IMR-90 (cell line): ENCODE data around the gene PLSCR2. TPM values are rescaled to one million over a fixed set of nuclear protein-coding genes. Genes with fewer than 3 reads are reported as not detected.

Experiments used
- ATAC-seq: fragments of 200-7000 bp; cut with Tn5 transposase; 2 replicates; pipeline ENCODE4 v1.9.1; 2020; ENCODE audit warnings: low read depth, mild to moderate bottlenecking, moderate library complexity
- BruUV-seq: library from RNA; stranded (reverse); fragments of 400-500 nt; replicated peaks from 2 replicates; lab custom pipeline; 2021; lab: Mats Ljungman, UMichigan
- CTCF ChIA-PET: fragments of 300-600 bp; formaldehyde crosslinking; extraction: SDS; loops from one replicate; lab custom pipeline; 2021; ENCODE audit warnings: antibody characterized with exemption; lab: Yijun Ruan, JAX
- POLR2A ChIA-PET: fragments of 300-600 bp; sonication (Branson Sonifier 250); formaldehyde crosslinking; loops from one replicate; lab custom pipeline; 2022; ENCODE audit warnings: antibody characterized with exemption; ENCODE audit not compliant: unreplicated experiment; lab: Charles Lee
- DNase-seq: peaks from one replicate; pipeline ENCODE4 v3.0.0; 2013
- H2AFZ ChIP-seq: replicated peaks from 2 replicates; pipeline ENCODE3; 2013; ENCODE audit warnings: low read length, mild to moderate bottlenecking; ENCODE audit not compliant: poor library complexity
- H2AK5ac ChIP-seq: 2 replicates; pipeline ENCODE4 v1.6.1; 2013; ENCODE audit warnings: low read depth, low read length, inconsistent platforms
- H2AK9ac ChIP-seq: replicated peaks from 2 replicates; pipeline ENCODE3; 2013; ENCODE audit warnings: mild to moderate bottlenecking, low read depth, low read length, moderate library complexity; ENCODE audit not compliant: poor library complexity
- H2BK120ac ChIP-seq: 2 replicates; pipeline ENCODE4 v1.6.1; 2013; ENCODE audit warnings: low read depth, low read length, inconsistent platforms
- H2BK15ac ChIP-seq: 3 replicates; pipeline ENCODE4 v1.6.1; 2013; ENCODE audit warnings: low read depth, low read length, inconsistent platforms
- H2BK20ac ChIP-seq: 2 replicates; pipeline ENCODE4 v1.6.1; 2013; ENCODE audit warnings: low read depth, mild to moderate bottlenecking, inconsistent platforms, low read length, moderate library complexity
- H2BK5ac ChIP-seq: 2 replicates; pipeline ENCODE4 v1.6.1; 2013; ENCODE audit warnings: mild to moderate bottlenecking, low read depth, low read length, inconsistent platforms; ENCODE audit not compliant: poor library complexity, severe bottlenecking
- H3K14ac ChIP-seq: replicated peaks from 2 replicates; pipeline ENCODE4 v1.6.1; 2013; ENCODE audit warnings: low read depth, low read length, inconsistent platforms
- H3K18ac ChIP-seq: 2 replicates; pipeline ENCODE4 v1.6.1; 2013; ENCODE audit warnings: low read depth, low read length, control low read depth
- H3K23ac ChIP-seq: 2 replicates; pipeline ENCODE4 v1.6.1; 2013; ENCODE audit warnings: low read depth, low read length, inconsistent platforms
- H3K27ac ChIP-seq: 2 replicates; pipeline ENCODE4 v1.5.1; 2013; ENCODE audit warnings: mild to moderate bottlenecking, control low read depth, low read length; ENCODE audit not compliant: insufficient read depth
- H3K27me3 ChIP-seq: 2 replicates; pipeline ENCODE4 v1.6.1; 2013; ENCODE audit warnings: low read length; ENCODE audit not compliant: control insufficient read depth, insufficient read depth
- H3K36me3 ChIP-seq: 2 replicates; pipeline ENCODE4 v1.6.1; 2013; ENCODE audit warnings: low read length, mixed read lengths; ENCODE audit not compliant: control insufficient read depth, insufficient read depth
- H3K4ac ChIP-seq: 2 replicates; pipeline ENCODE4 v1.6.1; 2013; ENCODE audit warnings: low read depth, low read length, inconsistent platforms
- H3K4me1 ChIP-seq: 2 replicates; pipeline ENCODE4 v1.6.1; 2013; ENCODE audit warnings: low read length, mixed read lengths; ENCODE audit not compliant: control insufficient read depth, insufficient read depth
- H3K4me2 ChIP-seq: 2 replicates; pipeline ENCODE4 v1.6.1; 2013; ENCODE audit warnings: low read depth, mild to moderate bottlenecking, control low read depth, low read length, moderate library complexity
- H3K4me3 ChIP-seq: 2 replicates; pipeline ENCODE4 v1.5.1; 2013; ENCODE audit warnings: low read depth, mild to moderate bottlenecking, control low read depth, low read length, moderate library complexity; ENCODE audit not compliant: insufficient read depth
- H3K56ac ChIP-seq: 2 replicates; pipeline ENCODE4 v1.6.1; 2013; ENCODE audit warnings: low read length, inconsistent platforms; ENCODE audit not compliant: insufficient read depth; ENCODE audit errors: extremely low read depth
- H3K79me1 ChIP-seq, 2 experiments: 2 replicates each; pipeline ENCODE4 v1.6.1; 2013; ENCODE audit warnings: low read length in 2 of 2, inconsistent platforms in 1 of 2, low read depth in 1 of 2
- H3K9ac ChIP-seq: 2 replicates; pipeline ENCODE4 v1.6.1; 2013; ENCODE audit warnings: low read depth, low read length, control low read depth
- H3K9me1 ChIP-seq: 2 replicates; pipeline ENCODE4 v1.6.1; 2013; ENCODE audit warnings: low read length, inconsistent platforms; ENCODE audit not compliant: insufficient read depth
- H3K9me3 ChIP-seq: 2 replicates; pipeline ENCODE4 v1.6.1; 2013; ENCODE audit warnings: low read length; ENCODE audit not compliant: control insufficient read depth, insufficient read depth
- H4K20me1 ChIP-seq: 2 replicates; pipeline ENCODE4 v1.6.1; 2013; ENCODE audit warnings: low read length, inconsistent platforms; ENCODE audit not compliant: insufficient read depth
- H4K5ac ChIP-seq: 2 replicates; pipeline ENCODE4 v1.6.1; 2013; ENCODE audit warnings: mild to moderate bottlenecking, low read depth, low read length, control low read depth
- H4K8ac ChIP-seq, 2 experiments: 2 replicates each; pipeline ENCODE4 v1.6.1; 2013; ENCODE audit warnings: low read depth in 2 of 2, low read length in 2 of 2, control low read depth in 1 of 2, inconsistent platforms in 1 of 2
- H4K91ac ChIP-seq: 2 replicates; pipeline ENCODE4 v1.6.1; 2013; ENCODE audit warnings: low read depth, low read length, inconsistent platforms; ENCODE audit not compliant: insufficient read depth
- BHLHE40 ChIP-seq: fragments of 150-350 bp; IDR thresholded peaks from 2 replicates; pipeline ENCODE4 v1.6.1; 2016; ENCODE audit warnings: mild to moderate bottlenecking, low read depth, low read length
- CEBPB ChIP-seq: IDR thresholded peaks from 2 replicates; pipeline ENCODE4 v1.6.1; 2012; ENCODE audit warnings: low read depth, low read length, improper control_type of control experiment
- CHD1 ChIP-seq: IDR thresholded peaks from 2 replicates; pipeline ENCODE4 v1.6.1; 2012; ENCODE audit warnings: low read depth, low read length, improper control_type of control experiment
- CTCF ChIP-seq: conservative IDR thresholded peaks from 2 replicates; pipeline ENCODE4 v1.5.1; 2012; ENCODE audit warnings: mild to moderate bottlenecking, low read depth, low read length, improper control_type of control experiment
- ELK1 ChIP-seq: fragments of 150-350 bp; IDR thresholded peaks from 2 replicates; pipeline ENCODE4 v1.6.1; 2016; ENCODE audit warnings: low read depth, mild to moderate bottlenecking, low read length, moderate library complexity, borderline replicate concordance
- FOS ChIP-seq: fragments of 150-350 bp; IDR thresholded peaks from 2 replicates; pipeline ENCODE4 v1.6.1; 2016; ENCODE audit warnings: low read depth, low read length
- MAFK ChIP-seq: IDR thresholded peaks from 2 replicates; pipeline ENCODE4 v1.6.1; 2012; ENCODE audit warnings: low read depth, low read length, improper control_type of control experiment
- MAZ ChIP-seq: IDR thresholded peaks from 2 replicates; pipeline ENCODE4 v1.6.1; 2012; ENCODE audit warnings: low read depth, mild to moderate bottlenecking, low read length, improper control_type of control experiment, moderate library complexity, borderline replicate concordance
- MXI1 ChIP-seq: IDR thresholded peaks from 2 replicates; pipeline ENCODE4 v1.6.1; 2012; ENCODE audit warnings: low read depth, mild to moderate bottlenecking, low read length, moderate library complexity, borderline replicate concordance
- POLR2A ChIP-seq: IDR thresholded peaks from 2 replicates; pipeline ENCODE4 v1.6.1; 2012; ENCODE audit warnings: mild to moderate bottlenecking, low read depth, low read length
- RAD21 ChIP-seq: IDR thresholded peaks from 2 replicates; pipeline ENCODE4 v1.6.1; 2012; ENCODE audit warnings: low read length, improper control_type of control experiment
- RCOR1 ChIP-seq: IDR thresholded peaks from 2 replicates; pipeline ENCODE4 v1.6.1; 2012; ENCODE audit warnings: mild to moderate bottlenecking, low read length, improper control_type of control experiment; ENCODE audit not compliant: insufficient replicate concordance
- RFX5 ChIP-seq: IDR thresholded peaks from 2 replicates; pipeline ENCODE4 v1.8.0; 2012; ENCODE audit warnings: low read depth, mild to moderate bottlenecking, low read length, moderate library complexity
- whole genome bisulfite sequencing, 2 experiments: methylation state at CpG; one replicate each; pipeline versions ENCODE4 v1.1.5 to v1.1.7; 2013; ENCODE audit warnings: missing lambda C conversion rate in 2 of 2; ENCODE audit not compliant: insufficient read length in 1 of 2; ENCODE audit errors: extremely low coverage in 2 of 2; 5-methylcytosine and 5-hydroxymethylcytosine counted together
- dilution Hi-C: fragments of 300-500 bp; cut with HindIII; formaldehyde crosslinking; loops from one replicate; pipeline ENCODE4 v1.14.3; 2018; ENCODE audit warnings: low sequenced_read_pairs; ENCODE audit not compliant: unreplicated experiment
- in situ Hi-C: fragments of 300-500 bp; cut with MboI; formaldehyde crosslinking; loops from 3 replicates; pipeline ENCODE4 v1.14.3; 2019; ENCODE audit warnings: low sequenced_read_pairs, inconsistent platforms, mixed read lengths
- intact Hi-C: fragments of 100-400 bp; cut with micrococcal nuclease; formaldehyde crosslinking; loops from 2 replicates; pipeline ENCODE4 v1.10.0; 2022
- polyA plus RNA-seq, 3 experiments: library from polyadenylated mRNA; depleted of rRNA; stranded (reverse); fragments of >200 nt; gene quantifications; 2 replicates each; pipeline ENCODE4 v1.2.3, GENCODE V29; 2012; ENCODE audit warnings: low replicate concordance in 1 of 3
- total RNA-seq: library from RNA; depleted of rRNA; stranded (reverse); fragments of >200 nt; gene quantifications from 2 replicates; pipeline ENCODE4 v1.2.3, GENCODE V29; 2012
- TF ChIP-seq, protein P1 (sequence below): fragments of 150-350 bp; IDR thresholded peaks from 2 replicates; pipeline ENCODE4 v1.6.1; 2017; ENCODE audit warnings: mild to moderate bottlenecking, antibody characterized with exemption, low read length, low read depth

PLSCR2 gene
- total and polyA plus RNA-seq, 2 of the 4 experiments (the other 2 are of a cell fraction): not detected

GRCh38 chr3:146466604-146467003, 2.8 kb downstream of the PLSCR2 start:
- dilution Hi-C loops: no loop called here
- no TSS peak for BruUV-seq
- Histone ChIP-seq H2BK5ac (no peak overlapping the region), H2AK9ac (no peak overlapping the region), H3K14ac (no peak overlapping the region), H4K91ac (no peak overlapping the region), H3K27ac (no peak overlapping the region), H3K4me3 (no peak overlapping the region), H3K56ac (no peak overlapping the region), H3K18ac (no peak overlapping the region), H2AK5ac (no peak overlapping the region), H3K79me1 (no peaks in the 10 kb centered on the region), H3K9me3 (no peaks in the 10 kb centered on the region), H4K5ac (no peak overlapping the region), H3K4me2 (no peak overlapping the region), H3K4me1 (peaks cover 4% of the 10 kb centered on the region), H2AFZ (no peak overlapping the region), H4K20me1 (no peaks in the 10 kb centered on the region), H3K4ac (no peak overlapping the region), H2BK120ac (no peak overlapping the region), H4K8ac (no peak overlapping the region), H3K36me3 (no peaks in the 10 kb centered on the region), H2BK15ac (no peak overlapping the region), H2BK20ac (no peak overlapping the region), H3K23ac (no peak overlapping the region), H3K27me3 (no peaks in the 10 kb centered on the region), H3K9me1 (no peaks in the 10 kb centered on the region), H3K9ac (no peak overlapping the region)
- intact Hi-C loops: no loop called here
- in situ Hi-C loops: no loop called here
- TF ChIP-seq MXI1 (no peak), CTCF (no peak), RCOR1 (no peak), MAFK (no peak), FOS (no peak), BHLHE40 (no peak), CHD1 (no peak), CEBPB (no peak), RFX5 (no peak), POLR2A (no peak), RAD21 (no peak), ELK1 (no peak), MAZ (no peak)
- TF ChIP-seq, protein P1, sequence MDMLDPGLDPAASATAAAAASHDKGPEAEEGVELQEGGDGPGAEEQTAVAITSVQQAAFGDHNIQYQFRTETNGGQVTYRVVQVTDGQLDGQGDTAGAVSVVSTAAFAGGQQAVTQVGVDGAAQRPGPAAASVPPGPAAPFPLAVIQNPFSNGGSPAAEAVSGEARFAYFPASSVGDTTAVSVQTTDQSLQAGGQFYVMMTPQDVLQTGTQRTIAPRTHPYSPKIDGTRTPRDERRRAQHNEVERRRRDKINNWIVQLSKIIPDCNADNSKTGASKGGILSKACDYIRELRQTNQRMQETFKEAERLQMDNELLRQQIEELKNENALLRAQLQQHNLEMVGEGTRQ: no peak
- ChIA-PET CTCF (no interaction called here), POLR2A (no interaction called here)
- DNase-seq: peak; percentile 48
- WGBS, 2 experiments: no CpG with 5 or more reads among the region's 1 CpG
- peak; percentile 42 for ATAC-seq
